GM12801 (cell line): ENCODE measurements around the gene GRIA2.

Source experiments
- TF ChIP-seq, protein P1 (sequence below): IDR thresholded peaks from one replicate; pipeline ENCODE4 v1.5.1; 2011; ENCODE audit warnings: control low read depth; ENCODE audit not compliant: insufficient read length; ENCODE audit errors: extremely low read depth

GRIA2 gene

DNA sequence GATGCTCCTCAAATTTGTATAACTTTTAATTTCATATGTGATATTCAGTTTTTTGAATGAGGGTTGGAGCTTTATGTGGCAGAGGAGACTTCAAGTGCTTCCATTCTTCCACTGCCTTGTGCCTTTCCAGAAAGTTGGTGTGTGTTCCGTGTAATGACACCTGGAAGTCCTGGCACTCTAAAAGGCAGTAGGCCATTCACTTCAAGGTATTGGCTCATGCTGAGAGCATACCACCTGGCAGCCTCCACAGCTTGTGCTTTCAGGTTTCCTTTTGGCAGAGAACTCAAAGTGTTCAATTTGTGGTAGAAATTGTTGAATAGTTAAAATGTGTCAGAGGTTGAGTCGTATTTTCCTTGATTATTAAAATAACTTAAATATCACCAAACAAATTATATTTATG lies 49.6 kb downstream of the GRIA2 start:
- TF ChIP-seq, protein P1, sequence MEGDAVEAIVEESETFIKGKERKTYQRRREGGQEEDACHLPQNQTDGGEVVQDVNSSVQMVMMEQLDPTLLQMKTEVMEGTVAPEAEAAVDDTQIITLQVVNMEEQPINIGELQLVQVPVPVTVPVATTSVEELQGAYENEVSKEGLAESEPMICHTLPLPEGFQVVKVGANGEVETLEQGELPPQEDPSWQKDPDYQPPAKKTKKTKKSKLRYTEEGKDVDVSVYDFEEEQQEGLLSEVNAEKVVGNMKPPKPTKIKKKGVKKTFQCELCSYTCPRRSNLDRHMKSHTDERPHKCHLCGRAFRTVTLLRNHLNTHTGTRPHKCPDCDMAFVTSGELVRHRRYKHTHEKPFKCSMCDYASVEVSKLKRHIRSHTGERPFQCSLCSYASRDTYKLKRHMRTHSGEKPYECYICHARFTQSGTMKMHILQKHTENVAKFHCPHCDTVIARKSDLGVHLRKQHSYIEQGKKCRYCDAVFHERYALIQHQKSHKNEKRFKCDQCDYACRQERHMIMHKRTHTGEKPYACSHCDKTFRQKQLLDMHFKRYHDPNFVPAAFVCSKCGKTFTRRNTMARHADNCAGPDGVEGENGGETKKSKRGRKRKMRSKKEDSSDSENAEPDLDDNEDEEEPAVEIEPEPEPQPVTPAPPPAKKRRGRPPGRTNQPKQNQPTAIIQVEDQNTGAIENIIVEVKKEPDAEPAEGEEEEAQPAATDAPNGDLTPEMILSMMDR, result no peak

DNA sequence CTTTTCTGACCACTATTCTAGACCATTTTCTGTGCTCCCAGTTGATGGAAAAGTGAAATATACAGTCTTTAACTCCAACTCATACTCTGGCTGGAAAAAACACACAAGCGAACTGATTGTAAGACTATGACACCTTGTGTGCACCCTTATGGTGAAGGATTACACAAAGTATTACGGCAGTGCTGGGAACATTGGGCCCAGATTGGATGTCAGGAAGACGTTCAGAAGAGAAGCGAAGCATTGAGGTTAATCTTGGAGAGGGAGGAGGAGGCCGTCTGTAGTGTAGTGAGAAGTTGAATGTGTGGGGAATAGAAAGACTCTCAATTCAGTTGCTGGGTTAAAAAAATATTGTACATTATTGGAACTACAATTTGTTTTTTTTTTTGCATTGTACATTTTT lies 50.0 kb downstream of the GRIA2 start:
- TF ChIP-seq, protein P1, result no peak

DNA sequence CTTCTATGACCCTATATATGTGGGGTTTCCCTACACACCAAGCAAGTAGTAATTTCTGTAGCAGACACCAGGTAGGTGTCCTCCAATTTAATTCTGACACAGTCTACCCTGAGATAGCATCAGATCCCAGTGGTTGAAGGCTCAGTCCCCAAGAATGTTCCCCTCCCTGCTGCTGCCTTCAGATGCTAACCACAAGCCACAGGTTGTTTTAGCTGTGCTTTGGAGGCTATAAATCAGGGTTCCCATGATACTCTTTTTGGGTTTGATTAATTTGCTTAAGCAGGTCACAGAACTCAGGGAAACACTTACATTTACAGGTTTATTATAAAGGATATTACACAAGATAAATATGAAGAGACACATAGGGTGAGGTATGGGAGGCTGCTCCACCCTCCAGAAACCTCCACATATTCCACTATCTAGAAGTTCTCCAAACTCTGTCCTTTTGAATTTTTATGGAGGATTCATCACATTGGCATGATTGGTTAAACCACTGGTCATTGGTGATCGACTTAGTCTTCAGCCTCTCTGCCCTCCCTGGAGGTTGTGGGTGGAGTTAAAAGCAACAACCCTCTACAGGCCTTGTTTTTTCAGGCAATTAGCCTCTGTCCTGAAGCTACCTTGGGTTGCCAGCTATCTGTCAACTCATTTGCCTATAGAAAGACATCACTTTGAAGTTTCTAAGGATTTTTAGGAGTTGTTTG lies 50.8 kb downstream of the GRIA2 start:
- TF ChIP-seq, protein P1, result no peak

DNA sequence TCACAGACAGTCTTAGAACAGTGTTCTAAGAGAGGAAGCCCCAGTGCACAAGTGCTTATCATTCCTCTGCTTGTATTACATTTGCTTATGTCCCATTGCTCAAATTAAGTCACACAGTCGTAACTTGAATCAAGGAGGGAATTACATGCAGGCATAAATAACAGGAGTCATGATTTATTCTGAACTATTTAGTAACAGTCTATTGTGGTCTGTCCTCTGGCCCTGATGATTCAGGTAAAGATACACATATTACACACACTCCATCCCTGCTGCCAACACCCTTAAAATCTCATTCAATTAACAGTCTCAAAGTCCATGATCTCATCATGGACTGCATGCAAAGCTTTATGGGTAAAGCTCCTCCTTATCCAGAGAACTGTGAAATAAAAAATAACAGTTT lies 60.1 kb downstream of the GRIA2 start:
- TF ChIP-seq, protein P1, result no peak

DNA sequence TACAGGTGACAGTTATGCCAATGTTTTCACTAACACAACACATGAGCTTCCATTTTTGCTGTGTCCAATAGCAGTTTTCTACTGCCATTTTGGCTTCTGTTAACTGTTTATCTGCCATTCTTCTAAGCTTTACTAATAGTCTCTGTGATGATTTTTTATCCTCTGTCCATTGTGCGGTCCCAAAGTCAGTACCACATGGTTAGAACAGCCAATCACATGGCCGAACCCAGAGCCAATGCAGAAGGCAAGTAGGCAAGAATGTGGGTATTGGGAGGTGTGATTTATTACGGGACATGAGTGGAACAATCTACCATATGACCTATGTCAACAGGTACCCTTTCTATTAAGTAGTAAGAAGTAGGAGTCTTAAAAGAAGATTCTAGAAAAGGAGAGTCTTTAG lies 61.5 kb downstream of the GRIA2 start:
- TF ChIP-seq, protein P1, result no peak

DNA sequence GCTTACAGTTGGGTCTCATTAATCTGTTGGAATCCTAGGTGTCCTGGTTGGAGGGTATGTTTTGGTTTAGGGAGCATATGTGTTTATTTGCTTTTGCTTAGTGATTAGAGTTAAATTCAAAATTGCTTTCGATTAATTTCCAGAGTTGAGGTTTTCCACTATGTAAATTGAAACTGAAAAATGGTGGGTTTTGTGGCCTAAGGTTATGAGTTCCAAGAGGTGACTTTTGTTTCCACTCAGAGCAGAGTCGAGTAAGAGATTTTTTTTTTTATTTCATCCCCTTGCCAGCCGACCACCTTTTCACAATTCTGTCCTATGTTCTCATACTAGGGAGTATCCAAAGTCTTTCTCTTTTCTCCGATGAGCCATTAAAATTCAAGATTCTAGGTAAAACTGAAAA lies 66.9 kb downstream of the GRIA2 start:
- TF ChIP-seq, protein P1, result no peak

DNA sequence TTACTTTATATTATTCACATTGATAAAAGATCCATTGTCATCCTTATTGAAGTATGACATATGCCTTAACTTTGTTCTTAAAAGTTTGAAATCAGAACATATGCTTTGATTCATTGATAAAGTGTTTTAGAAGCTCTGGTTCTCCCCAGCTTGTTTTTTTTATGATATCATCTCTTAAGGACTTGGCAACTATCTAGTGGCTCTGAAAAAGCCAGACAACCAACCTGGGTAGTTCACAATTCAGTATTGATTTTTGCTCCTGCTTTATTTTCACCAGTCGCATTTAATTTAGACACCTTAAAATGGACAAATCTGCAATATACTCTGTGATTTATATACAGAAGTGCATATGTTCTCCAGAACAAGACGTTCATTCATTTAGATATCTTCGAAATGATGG lies 70.1 kb downstream of the GRIA2 start:
- TF ChIP-seq, protein P1, result no peak
